ENCODE results near the gene CPT1A.

Gene CPT1A

DNA sequence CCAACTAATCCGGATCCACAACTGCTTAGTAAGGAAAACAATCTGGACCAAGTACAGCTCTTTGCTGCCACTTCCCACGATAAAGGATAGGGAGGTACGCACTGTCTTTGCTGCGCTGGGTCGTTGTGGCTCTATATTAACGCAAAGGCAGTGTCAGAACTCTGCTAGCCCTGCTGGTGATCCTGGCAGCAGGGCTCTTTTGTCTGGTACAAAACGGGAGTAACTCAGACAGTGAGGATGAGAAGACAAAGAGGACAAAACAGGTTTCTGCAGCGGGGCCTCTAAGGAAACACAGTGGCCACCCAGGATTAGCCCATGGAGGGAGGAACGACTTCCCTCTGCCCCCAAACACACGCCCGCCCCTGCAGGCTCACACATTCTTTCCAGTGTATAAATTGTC lies 131.3 kb downstream of the CPT1A start:
- no peak for DNase-seq (ENCODE audit: low spot score)

DNA sequence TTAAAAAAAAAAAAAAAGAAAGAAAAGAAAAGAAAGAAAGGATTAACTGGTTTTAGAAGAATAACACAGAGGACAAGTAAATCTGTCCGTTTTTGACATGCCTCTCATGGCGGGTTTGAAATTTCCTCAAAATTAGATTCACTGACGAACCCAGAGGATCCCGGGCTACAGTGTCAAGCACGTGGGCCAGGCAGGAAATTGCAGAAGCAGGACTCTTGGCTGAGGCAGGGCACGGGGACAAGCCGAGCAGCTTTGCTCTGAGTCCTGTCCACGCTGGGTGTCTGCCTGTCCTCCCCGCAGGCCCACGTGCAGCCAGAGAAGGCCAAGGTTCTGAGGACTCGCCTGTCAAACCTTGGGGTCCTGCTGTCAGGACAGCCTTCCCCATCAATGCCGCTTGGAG lies 132.7 kb downstream of the CPT1A start:
- no peak for DNase-seq (ENCODE audit: low spot score)

DNA sequence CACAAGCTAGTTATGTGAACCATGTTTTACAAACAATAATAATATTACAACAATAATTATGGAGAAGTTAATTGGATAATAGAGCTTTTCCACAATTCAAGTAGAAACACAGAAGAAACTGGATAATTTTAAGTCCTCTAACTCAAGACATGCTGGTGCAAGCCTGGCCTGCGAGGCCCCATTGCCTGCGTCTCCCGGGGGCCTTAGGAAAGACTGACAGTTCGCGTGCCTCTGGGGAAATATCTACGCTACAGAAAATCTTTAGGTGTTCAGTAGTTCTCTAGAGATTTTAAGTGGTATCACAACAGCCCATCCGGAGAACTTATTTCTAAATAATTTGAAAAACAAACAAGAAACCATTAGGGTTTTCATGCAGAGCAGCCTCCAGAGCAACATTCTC lies 134.2 kb downstream of the CPT1A start:
- no peak for DNase-seq (ENCODE audit: low spot score)

DNA sequence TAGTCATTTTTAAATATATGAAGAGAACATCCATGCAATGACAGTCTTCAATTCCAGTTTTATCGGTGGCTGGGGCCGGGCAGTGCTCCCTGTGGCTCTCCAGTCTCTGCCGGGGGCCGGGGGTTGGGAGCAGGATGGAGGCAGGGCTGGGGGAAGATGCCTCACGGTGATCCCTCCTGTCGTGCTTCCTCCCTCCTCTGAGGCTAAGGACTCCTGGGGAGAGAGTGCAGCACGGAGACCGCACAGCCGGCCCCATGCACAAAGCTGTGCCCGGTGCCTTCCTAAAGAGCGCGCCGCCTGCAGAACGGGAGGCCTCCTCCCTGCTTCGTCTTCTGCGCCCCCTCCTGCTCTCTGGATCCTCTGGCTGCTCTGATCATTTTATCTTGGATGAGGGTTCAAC lies 136.8 kb downstream of the CPT1A start:
- no peak for DNase-seq (ENCODE audit: low spot score)

All from hepatic stellate cell (primary cell).